AG08396 (cell line): ENCODE data around the gene TERB1.

Source experiments
- DNase-seq: peaks from one replicate; pipeline ENCODE4 v3.0.0; 2012; ENCODE audit warnings: low spot score, mixed read lengths

Gene TERB1, protein sequence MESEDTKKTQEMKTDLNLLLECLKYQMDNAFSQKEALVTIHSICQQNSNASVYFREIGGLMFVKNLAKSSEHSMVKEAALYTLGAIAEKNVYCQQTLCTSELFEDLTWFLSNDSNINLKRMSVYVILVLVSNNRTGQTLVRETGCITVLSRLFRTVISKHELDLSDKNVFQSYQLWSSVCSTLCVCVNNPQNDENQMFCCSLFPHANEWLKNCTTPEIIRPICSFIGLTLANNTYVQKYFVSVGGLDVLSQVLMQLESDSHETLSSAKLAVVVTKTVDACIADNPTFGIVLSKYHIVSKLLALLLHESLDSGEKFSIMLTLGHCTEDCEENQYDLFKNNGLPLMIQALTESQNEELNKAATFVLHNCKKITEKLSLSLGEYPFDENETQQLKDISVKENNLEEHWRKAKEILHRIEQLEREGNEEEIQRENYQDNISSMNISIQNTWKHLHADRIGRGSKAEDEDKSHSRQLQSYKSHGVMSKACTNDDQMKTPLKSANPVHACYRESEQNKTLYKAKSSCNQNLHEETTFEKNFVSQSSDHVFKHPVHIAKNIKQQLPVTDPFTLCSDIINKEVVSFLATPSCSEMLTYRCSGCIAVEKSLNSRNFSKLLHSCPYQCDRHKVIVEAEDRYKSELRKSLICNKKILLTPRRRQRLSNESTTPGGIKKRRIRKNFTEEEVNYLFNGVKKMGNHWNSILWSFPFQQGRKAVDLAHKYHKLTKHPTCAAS

DNA sequence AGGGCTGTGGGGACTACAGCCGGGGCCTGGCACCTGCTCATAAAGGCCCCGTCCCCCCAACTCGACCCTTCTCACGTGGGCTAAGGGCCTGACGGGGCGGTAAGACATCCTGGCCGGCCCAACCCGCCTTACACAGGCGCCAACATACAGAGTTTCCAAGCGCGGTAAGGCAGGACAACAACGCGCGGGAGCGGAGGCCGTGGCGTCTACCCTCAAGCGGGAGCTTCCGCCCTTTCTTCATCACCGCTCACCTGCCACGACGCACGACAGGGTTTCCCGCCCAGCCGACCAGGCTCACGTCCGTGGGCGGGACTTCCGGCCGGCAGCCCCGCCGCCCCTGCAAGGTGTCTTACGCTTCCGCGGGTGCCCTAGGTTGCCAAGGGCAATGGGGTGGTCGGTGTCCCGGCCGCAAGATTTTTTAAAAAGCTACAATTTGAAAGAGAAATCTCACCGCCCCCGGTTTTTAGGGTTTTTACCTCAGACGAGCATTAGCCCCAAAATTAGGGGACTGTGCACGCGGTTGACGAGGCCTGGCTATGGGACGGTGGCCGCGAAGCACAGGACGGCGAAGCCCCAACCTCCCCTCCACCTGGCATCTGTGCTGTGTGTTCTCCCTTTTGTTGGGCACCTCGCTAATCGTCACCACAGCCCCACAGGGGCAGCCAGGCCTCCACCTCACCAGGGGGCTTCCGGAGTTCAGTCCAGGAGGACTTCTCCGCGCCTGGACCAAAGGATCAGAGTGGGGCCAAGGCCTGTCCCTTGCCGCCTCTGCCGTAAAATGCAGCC lies at the start of gene TERB1:
TERB1 (minus strand) TSS at position 265 of the 786 bp plus-strand sequence. CDS start 4,786 bp downstream, outside the sequence.
- no peak for DNase-seq

DNA sequence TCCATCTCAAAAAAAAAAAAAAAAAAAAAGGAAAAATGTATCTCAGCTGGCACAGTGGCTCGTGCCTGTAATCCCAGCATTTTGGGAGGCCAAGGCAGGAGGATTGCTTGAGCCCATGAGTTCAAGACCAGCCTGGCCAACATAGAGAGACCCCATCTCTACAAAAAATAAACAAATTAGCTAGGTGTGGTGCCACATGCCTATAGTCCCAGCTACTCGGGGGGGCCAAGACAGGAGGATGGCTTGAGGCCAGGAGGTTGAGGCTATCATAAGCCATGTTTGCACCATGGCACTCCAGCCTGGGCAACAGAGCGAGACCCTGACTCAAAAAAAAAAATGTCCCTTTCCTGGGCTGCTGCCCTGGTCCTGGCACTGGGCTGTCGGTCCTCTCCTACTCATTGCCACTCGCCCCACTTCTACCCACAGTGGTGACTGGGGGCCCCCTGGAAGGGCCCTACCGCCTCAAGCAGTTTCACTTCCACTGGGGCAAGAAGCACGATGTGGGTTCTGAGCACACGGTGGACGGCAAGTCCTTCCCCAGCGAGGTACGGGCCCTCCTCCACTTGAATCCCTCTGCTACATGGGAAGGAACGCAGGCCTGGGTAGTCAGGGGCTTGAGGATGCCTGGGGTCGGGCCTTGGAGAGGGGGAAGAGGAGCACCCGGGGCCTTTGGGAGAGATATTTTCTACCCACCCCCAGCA lies 48.9 kb upstream of the TERB1 start:
- DNase-seq = no peak

DNA sequence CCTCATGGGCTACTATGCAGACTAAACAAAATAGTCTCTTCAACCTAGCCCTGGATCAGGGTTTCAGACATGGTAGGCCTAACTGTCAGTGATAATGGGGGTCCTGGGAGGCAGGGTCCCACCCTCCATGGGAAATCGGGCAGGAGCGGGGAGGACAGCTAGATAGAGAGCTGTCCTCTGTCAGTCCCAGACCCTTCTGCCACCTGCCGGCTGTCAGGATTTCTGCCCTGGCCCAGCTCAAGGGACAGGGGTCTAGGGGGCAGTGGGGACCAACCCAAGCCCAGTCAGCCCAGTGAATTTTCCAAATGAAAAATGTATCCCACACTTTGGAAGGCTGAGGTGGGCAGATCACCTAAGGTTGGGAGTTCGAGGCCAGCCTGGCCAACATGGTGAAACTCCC lies 48.2 kb upstream of the TERB1 start:
- no peak for DNase-seq

DNA sequence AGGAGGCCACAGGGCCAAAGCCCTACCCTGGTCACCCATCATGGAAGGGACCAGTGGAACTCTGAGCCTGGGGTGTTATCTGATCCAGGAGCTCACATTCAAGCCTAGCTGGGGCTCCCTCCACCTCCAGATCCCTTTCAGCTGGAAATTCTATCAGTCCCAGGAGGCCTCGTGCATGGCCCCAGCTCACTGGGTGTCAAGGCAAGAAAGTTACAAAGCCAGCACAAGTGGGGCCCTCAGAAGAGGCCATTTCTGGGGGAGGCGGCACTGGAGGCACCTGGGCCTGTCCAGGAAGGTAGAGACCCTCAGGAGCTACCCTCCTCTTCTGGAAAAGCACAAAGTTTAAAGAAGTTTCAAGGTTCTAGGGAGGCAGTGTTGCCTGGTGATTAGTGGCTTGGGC lies 47.6 kb upstream of the TERB1 start:
- DNase-seq = no peak

DNA sequence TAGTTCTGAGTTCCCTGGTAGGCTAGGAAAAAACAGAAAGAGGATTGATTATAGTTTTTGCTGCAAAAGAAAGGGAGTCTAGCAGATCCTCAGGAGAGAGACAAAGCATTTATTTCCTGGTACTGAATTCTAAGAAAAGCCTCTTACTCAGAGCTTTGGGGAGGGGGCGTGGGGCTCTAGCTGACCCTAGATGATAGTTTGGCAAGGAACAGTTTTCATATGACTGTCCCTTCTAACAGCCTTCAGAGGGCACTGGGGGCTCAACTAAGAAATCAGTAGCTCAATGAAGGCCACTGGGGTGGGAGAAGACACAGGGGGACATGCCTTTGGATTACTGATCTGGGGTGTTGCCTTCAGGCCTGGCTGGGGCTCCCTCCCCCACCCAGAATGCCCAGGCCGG lies 46.8 kb upstream of the TERB1 start:
- DNase-seq = no peak

DNA sequence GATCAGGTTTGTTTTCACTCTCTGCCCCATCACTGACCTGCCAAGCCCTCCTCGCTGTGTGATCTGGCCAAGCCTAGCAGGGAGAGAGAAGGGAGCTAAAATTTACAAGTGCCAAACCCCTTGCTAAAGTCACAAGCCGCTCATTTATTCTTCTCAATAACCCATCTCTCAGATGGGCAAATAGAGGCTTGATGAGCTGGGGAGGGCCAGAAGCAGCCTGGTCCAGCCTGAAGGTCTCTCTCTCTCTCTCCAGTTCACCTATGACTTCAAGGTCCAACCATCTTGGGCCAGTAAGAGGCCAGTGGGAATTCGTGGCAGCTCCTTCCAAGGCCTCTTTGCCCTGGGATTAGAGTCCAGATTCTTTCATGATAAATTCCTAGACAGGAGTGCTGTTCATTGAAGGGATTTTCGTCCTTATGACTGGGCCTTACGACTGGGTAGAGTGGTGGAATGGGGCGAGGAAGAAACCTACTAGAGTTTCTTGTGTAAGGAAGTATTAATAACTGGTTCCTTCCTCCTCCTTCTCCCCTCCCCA lies 46.2 kb upstream of the TERB1 start:
- DNase-seq = no peak

DNA sequence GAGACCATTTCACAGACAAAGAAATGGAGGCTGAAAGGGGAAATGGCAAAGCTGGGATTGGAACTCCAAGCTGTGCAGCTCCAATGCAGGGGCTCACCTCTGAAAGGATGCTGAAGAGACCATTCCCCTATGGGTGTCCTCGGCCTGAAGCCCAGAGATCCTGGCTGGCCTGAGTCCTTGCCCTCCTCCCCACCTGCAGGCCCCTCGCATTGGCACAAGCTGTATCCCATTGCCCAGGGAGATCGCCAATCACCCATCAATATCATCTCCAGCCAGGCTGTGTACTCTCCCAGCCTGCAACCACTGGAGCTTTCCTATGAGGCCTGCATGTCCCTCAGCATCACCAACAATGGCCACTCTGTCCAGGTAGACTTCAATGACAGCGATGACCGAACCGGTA lies 45.4 kb upstream of the TERB1 start:
- no peak for DNase-seq

DNA sequence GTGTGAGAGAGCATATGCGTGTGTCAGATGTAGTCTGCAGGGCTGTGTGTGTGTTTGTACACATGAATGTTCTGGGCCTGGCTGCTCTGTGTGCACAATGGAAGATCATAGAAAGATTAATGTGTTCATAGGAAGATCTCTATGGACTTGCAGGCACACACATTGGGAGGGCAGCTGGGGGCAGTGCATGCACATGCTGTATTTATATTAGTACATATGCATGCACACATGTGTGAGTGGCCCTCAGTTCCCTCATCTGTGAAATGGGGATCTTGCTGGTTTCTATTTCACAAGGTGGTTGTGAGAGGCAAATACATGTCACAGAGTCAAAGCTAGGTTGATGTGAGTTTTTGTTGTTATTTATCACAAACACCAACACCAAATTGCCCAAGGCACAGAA lies 44.9 kb upstream of the TERB1 start:
- no peak for DNase-seq

DNA sequence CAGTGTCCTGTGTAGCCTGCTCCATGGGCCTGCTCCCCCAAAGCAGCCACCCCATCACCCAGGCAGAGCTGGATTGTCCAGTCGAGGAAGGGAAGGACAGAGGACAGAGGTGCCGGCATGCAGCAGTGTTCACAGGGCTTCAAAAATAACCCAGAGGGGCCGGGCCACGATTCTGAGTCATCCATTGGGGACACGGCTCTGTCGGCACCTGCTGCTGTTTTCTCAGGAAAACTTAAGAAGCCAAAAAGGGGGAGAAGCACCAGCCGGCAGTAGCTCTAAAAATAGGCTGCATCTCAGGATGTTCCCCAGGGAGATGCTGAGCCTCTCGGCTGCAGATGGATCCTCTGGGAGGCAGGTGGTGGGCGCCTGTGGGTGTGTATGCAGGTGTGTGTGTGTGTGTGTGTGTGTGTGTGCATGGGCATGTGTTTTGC lies 44.4 kb upstream of the TERB1 start:
- DNase-seq = no peak

DNA sequence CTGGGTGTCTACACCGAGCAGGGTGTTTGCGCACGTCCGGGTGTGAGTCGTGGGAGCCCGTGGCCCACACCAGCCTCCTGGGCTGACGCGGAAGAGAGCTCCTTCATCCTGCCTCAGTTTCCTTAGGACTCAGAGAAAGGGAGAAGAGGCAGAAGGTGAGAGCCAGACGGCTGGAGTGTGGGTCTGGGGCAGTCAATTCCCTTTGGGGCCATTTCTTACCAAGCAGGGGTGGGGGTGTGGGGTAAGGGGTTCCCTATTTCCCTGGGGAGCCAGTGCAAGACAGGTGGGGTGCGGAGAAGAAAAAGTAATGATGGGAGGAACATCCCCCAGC lies 43.7 kb upstream of the TERB1 start:
- no peak for DNase-seq

DNA sequence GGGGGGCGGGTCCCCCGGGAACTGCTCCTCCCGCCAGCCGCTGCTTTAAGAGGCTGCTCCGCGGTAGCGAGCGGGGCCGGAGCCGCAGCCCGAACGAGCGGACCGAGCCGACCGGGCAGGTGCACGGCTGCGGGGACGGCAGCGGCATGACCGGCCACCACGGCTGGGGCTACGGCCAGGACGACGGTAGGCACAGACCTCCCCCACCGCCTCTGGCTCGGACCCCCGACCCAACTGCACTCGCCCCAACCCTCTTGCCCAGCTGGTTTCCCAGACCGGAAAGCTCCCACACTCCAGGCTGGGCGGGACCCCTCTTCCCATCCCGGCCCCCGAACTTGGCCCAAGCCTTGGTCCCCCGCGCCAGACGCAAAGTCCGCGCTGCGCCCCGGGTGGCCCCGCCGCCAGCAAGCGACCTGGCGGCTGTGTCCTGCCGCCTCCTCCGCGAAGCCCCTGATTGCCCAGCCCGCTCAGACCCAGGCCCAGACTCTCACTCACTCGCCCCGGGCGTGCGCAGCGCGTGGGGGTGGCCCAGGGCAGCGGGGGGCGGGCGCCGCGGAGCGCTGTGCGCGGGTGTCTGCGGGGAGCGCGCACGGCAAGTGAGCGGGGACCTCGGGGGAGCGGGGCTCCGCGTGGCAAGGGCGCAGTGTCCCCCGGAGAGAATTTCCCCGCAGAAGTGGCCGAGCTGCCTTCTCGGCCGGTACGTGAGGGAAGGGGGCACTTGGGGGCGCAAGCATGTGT lies 43.1 kb upstream of the TERB1 start, which contains the start of gene CA7:
CA7 (plus strand) TSS at position 73 of the 738 bp plus-strand sequence; CDS start at position 147, 74 bp downstream.
- DNase-seq = no peak

DNA sequence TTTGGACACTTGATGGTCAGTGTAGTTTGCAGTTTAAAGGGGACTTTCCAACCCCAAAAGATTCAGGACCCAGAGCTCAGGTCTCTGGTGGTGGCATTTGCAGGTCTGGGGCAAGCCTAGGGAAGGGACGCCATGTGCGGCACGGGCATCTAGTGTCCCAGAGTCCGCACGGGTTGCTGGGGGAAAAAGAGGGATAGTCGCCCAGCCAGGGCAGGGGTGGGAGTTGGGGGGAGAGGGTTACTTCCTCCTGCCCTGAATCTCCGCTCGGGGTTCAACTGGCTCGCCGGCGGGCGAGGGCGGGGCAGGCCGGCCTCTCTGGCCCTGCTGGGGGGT lies 42.6 kb upstream of the TERB1 start:
- no peak for DNase-seq

DNA sequence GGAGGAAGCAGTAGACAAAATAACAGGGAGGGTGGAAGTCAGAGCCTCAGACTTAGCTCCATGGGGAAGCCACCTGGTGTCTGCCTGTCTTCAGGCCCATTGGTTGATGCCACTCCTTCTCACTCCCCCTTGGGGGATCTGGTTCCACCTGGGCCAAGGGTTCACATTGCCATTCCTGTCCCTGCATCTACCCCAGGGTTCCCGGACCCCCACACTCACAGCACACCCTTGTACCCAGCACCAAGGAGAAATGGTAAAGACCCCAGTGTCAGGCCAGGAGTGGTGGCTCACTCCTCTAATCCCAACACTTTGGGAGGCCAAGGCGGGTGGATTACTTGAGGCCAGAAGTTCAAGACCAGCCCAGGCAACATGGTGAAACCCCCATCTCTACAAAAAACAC lies 41.8 kb upstream of the TERB1 start:
- DNase-seq = no peak

DNA sequence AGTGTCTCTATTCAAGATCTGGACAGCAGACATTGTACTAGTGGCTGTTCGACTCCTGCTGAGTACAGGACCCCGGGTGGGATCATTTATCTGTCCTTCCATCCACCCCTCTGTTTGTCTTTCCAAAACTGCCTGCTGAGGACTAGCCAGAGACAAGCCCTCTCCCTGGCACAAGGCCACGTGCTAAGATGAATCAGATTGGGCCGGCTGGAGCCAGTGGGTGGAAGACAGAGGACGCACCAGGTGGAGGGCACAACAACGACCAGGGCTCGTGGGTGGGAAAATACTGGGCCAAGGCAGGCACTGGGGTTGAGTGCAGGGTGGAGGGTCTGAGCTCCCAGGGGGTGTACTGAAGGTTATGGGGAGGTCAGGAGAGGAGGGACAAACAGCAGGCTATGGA lies 41.4 kb upstream of the TERB1 start:
- DNase-seq = no peak

DNA sequence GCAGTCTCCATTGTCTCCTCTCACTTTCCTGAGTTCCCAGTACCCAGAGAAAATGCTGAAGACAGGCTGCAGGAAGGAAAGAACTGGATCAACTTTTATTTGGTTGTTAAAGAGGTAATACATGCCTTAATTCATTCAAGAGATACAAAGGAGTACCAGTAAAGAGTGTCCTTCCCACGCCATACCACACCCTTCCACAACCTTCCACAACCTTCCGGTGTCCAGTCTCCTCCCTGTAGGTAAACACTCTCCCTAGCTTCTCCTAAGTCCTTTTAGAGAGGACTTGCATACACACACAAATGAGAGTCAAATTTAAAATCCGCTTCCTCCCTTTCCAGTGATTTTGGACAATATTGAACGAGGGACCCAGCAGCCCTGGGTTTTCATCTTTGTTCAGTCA lies 40.0 kb upstream of the TERB1 start:
- no peak for DNase-seq

DNA sequence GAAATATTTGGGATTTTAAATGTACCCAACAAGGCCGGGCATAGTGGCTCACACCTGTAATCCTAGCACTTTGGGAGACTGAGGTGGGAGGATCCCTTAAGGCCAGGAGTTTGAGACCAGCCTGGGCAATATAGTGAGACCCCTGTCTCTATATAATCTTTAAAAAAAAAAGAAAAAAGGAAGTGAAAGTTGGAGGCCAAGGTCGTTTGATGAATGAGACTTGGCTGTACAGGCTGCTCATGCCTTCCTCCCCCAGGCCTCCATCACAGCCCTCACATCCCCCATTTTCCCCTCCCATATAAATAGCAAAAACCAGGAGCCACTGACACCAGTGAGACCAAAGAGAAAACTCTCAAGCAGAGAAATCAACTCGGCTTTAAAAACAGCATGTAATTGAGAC lies 39.5 kb upstream of the TERB1 start:
- DNase-seq = no peak

DNA sequence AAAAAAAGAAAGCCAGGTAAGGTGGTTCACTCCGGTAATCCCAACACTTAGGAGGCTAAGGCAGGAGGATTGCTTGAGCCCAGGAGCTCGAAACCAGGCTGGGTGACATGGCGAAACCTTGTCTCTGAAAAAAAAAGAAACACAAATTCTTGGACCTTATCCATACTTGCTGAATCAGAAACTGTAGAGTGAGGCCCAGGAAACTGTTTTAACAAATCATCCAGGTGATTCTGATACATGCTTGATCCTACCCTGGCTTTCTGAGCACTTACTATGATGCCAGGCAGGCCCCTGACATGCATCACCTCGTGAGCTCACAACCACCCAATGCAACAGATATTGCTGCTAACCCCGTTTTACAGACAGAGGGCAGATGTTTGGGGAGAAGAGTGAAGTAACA lies 33.4 kb upstream of the TERB1 start:
- no peak for DNase-seq

DNA sequence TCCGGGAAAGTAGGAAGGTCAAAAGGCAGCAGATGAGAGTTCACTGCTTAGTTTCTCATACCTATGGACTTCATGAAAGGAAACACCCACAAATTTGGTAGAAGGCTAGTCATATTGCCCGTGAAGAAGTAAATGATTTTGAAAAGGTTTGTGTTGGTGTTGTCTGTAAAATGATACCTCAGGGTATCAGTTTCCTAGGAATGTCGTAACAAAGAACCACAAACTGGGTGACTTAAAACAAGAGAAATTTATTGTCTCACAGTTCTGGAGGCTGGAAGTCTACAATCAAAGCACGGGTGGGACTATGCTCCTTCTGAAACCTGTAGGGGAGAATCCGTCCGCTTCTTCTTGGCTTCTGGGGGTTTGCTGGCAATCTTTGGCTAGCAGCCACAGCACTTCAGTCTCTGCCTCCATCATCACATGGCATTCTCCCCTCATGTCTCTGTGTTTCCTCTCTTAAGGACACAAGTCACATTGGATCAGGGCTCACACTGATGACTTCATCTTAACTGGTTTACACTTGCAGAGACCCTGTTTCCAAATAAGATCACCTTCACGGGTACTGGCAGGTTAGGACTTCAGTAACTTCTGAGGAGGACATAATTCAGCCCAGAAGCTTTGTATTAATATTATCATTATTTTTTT lies 31.4 kb upstream of the TERB1 start:
- DNase-seq = no peak

DNA sequence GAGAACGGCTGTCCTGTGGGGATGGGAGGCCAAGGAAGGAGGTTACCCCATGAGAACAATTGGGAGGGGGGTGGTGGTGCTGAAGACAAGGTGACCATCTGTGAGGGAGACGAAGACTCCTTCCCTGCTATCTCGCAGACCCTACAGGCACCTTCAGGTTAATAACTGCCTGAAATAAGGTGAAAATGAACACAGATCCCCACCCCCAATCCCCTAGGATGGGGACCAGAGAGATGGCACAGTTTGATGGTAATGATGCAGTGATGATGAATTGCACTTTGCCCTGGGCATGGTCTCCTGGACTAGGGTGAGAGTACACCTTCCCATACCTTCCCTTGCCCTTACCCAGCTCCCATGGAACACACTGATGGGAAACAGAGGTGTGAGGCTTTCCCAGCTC lies 30.8 kb upstream of the TERB1 start:
- DNase-seq = no peak
